HepG2 (cell line): ENCODE results near the gene EVL. TPM values are rescaled to one million over a fixed set of nuclear protein-coding genes. Genes with fewer than 3 reads are reported as not detected.

Experiments used
- ATAC-seq: fragments of 200-7000 bp; cut with Tn5 transposase; 3 replicates; pipeline ENCODE4 v1.9.1; 2020; ENCODE audit warnings: mild to moderate bottlenecking, moderate library complexity
- BruUV-seq: library from RNA; stranded (reverse); fragments of 400-500 nt; replicated peaks from 2 replicates; lab custom pipeline; 2021; lab: Mats Ljungman, UMichigan
- CTCF ChIA-PET: fragments of 300-600 bp; formaldehyde crosslinking; extraction: SDS; loops from one replicate; lab custom pipeline; 2021; ENCODE audit warnings: low total read pairs, inconsistent platforms, low intra/inter-chr PET ratio; lab: Yijun Ruan, JAX
- POLR2A ChIA-PET: fragments of 350-600 bp; sonication (Branson Sonifier 250); formaldehyde crosslinking; loops from one replicate; lab custom pipeline; 2020; ENCODE audit warnings: antibody characterized with exemption, inconsistent platforms; lab: Yijun Ruan, JAX
- DNase-seq: peaks from one replicate; pipeline ENCODE4 v3.0.0-alpha.2; 2015; ENCODE audit warnings: low spot score
- FAIRE-seq: peaks from 3 replicates; lab custom pipeline; 2011; peaks lifted over from hg19 to GRCh38; lab: Jason Lieb, UNC
- H2AFZ ChIP-seq: one replicate; pipeline ENCODE4 v1.6.1; 2011; ENCODE audit warnings: low read length, inconsistent platforms
- H3K27ac ChIP-seq: fragments of 300-600 bp; 3 replicates; pipeline ENCODE4 v1.8.0; 2011; ENCODE audit warnings: mixed run types, mild to moderate bottlenecking, mixed read lengths, low read length, inconsistent platforms; ENCODE audit not compliant: insufficient read depth; ENCODE audit errors: extremely low read length
- H3K27me3 ChIP-seq, 2 experiments: fragments of 200-600 bp in 1 of 2; 2 replicates in 1 of 2; 3 replicates in 1 of 2; pipeline versions ENCODE4 v1.6.0 to v1.8.0; 2011; ENCODE audit warnings: low read length in 2 of 2, mild to moderate bottlenecking in 2 of 2, moderate library complexity in 2 of 2, inconsistent platforms in 1 of 2; ENCODE audit not compliant: insufficient read depth in 2 of 2, control insufficient read depth in 1 of 2
- H3K36me3 ChIP-seq, 2 experiments: fragments of 200-600 bp in 1 of 2; replicated peaks in 1 of 2; 2 replicates in 1 of 2; 3 replicates in 1 of 2; pipeline versions ENCODE4 v1.5.1 to v1.8.0; 2011; ENCODE audit warnings: low read length in 2 of 2, inconsistent platforms in 1 of 2; ENCODE audit not compliant: insufficient read depth in 2 of 2, control insufficient read depth in 1 of 2
- H3K4me1 ChIP-seq: 2 replicates; pipeline ENCODE4 v1.5.1; 2012; ENCODE audit warnings: low read length, inconsistent platforms; ENCODE audit not compliant: insufficient read depth
- H3K4me2 ChIP-seq: 2 replicates; pipeline ENCODE4 v1.6.0; 2011; ENCODE audit warnings: low read depth, low read length, inconsistent platforms
- H3K4me3 ChIP-seq, 3 experiments: fragments of 200-600 bp in 1 of 3; sonication (generic), shearing (Covaris generic) in 1 of 3; replicated peaks in 1 of 3; 2 replicates each; pipeline ENCODE4 v1.5.1; 2011 to 2016; ENCODE audit warnings: low read length in 3 of 3, inconsistent platforms in 2 of 3, low read depth in 2 of 3, mild to moderate bottlenecking in 2 of 3, control low read depth in 1 of 3, mixed read lengths in 1 of 3; ENCODE audit not compliant: insufficient read depth in 1 of 3
- H3K79me2 ChIP-seq: one replicate; pipeline ENCODE4 v1.6.1; 2011; ENCODE audit warnings: low read length, inconsistent platforms; ENCODE audit not compliant: insufficient read depth
- H3K9ac ChIP-seq: 2 replicates; pipeline ENCODE4 v1.6.0; 2011; ENCODE audit warnings: mild to moderate bottlenecking, low read depth, low read length, inconsistent platforms; ENCODE audit not compliant: insufficient read depth
- H3K9me3 ChIP-seq: 2 replicates; pipeline ENCODE4 v1.5.1; 2012; ENCODE audit warnings: mild to moderate bottlenecking, low read length
- H4K20me1 ChIP-seq: 2 replicates; pipeline ENCODE4 v1.6.0; 2011; ENCODE audit warnings: inconsistent platforms, mild to moderate bottlenecking, low read length, moderate library complexity; ENCODE audit not compliant: insufficient read depth
- AGO2 ChIP-seq: fragments of 200-400 bp; formaldehyde crosslinking; optimal IDR thresholded peaks from 2 replicates; pipeline ENCODE3; 2017; ENCODE audit warnings: mild to moderate bottlenecking, low read depth, low read length, moderate library complexity
- ATF2 ChIP-seq: sonication (generic); formaldehyde crosslinking; IDR thresholded peaks from 2 replicates; pipeline ENCODE4 v1.4.0; 2020; ENCODE audit warnings: missing genetic modification reagents
- CCAR2 ChIP-seq: fragments of 200-400 bp; formaldehyde crosslinking; optimal IDR thresholded peaks from 2 replicates; pipeline ENCODE3; 2018; ENCODE audit warnings: low read depth, mild to moderate bottlenecking, low read length, moderate library complexity
- CREB1 ChIP-seq, 2 experiments: fragments of 450-650 bp in 1 of 2; IDR thresholded peaks; 2 replicates each; pipeline ENCODE4 v1.6.1; 2016 to 2017; ENCODE audit warnings: control low read depth in 1 of 2, mild to moderate bottlenecking in 1 of 2, missing compliant biosample characterization in 1 of 2, missing genetic modification characterization in 1 of 2
- HCFC1 ChIP-seq: fragments of 150-350 bp; IDR thresholded peaks from 2 replicates; pipeline ENCODE4 v1.6.1; 2014; ENCODE audit warnings: low read depth, low read length
- MEF2D ChIP-seq: sonication (generic); formaldehyde crosslinking; IDR thresholded peaks from 2 replicates; pipeline ENCODE4 v1.5.1; 2020; ENCODE audit warnings: mild to moderate bottlenecking, missing genetic modification reagents
- NFRKB ChIP-seq: fragments of 450-650 bp; IDR thresholded peaks from 2 replicates; pipeline ENCODE4 v1.6.1; 2017
- NR3C1 ChIP-seq: sonication (generic); formaldehyde crosslinking; IDR thresholded peaks from 2 replicates; pipeline ENCODE4 v1.4.0; 2020; ENCODE audit warnings: missing genetic modification reagents
- PCBP2 ChIP-seq: fragments of 200-400 bp; formaldehyde crosslinking; optimal IDR thresholded peaks from 2 replicates; pipeline ENCODE3; 2018; ENCODE audit warnings: low read length, low read depth; ENCODE audit not compliant: poor library complexity, severe bottlenecking
- RFX3 ChIP-seq: IDR thresholded peaks from 2 replicates; pipeline ENCODE4 v1.6.1; 2016; ENCODE audit warnings: missing biosample characterization, missing genetic modification reagents
- SAFB2 ChIP-seq: sonication (generic); formaldehyde crosslinking; IDR thresholded peaks from 2 replicates; pipeline ENCODE4 v1.5.1; 2020; ENCODE audit warnings: missing genetic modification reagents, low read depth, mild to moderate bottlenecking, borderline replicate concordance
- ZNF530 ChIP-seq: sonication (generic); formaldehyde crosslinking; IDR thresholded peaks from 2 replicates; pipeline ENCODE4 v1.5.0; 2020; ENCODE audit warnings: low read depth, mild to moderate bottlenecking, missing genetic modification reagents
- ZNF563 ChIP-seq: sonication (generic); formaldehyde crosslinking; IDR thresholded peaks from 2 replicates; pipeline ENCODE4 v1.8.0; 2022; ENCODE audit warnings: mild to moderate bottlenecking, moderate library complexity, missing genetic modification reagents
- ZNF589 ChIP-seq: sonication (generic); formaldehyde crosslinking; conservative IDR thresholded peaks from 2 replicates; pipeline ENCODE4 v1.8.0; 2022; ENCODE audit warnings: mild to moderate bottlenecking, moderate library complexity, missing genetic modification reagents
- ZNF883 ChIP-seq: sonication (generic); formaldehyde crosslinking; IDR thresholded peaks from 2 replicates; pipeline ENCODE4 v1.5.1; 2020; ENCODE audit warnings: mild to moderate bottlenecking, missing genetic modification reagents; ENCODE audit errors: not compliant biosample characterization
- WGBS: methylation state at CpG from one replicate; pipeline ENCODE4 v1.1.6; 2017; ENCODE audit warnings: low lambda C conversion rate; 5-methylcytosine and 5-hydroxymethylcytosine counted together
- in situ Hi-C: cut with HindIII; loops from 2 replicates; pipeline ENCODE4 v1.10.0; 2017; ENCODE audit warnings: low pct_unique_long_range_greater_than_20kb; ENCODE audit not compliant: extremely low pct_ligation_motif_present
- intact Hi-C: fragments of 100-400 bp; cut with micrococcal nuclease; formaldehyde crosslinking; loops from one replicate; pipeline ENCODE4 v1.10.0; 2022; ENCODE audit not compliant: unreplicated experiment
- polyA plus RNA-seq, 8 experiments: library from polyadenylated mRNA; depleted of rRNA in 3 of 8; stranded (reverse) in 7 of 8; unstranded in 1 of 8; fragments of >200 nt; fragmentation: Illumina TruSeq in 4 of 8; extraction: Trizol in 4 of 8; gene quantifications; 2 replicates each; pipeline versions ENCODE4 v1.2.1 to v1.2.3, GENCODE V29; 2011 to 2016; ENCODE audit warnings: low read depth in 4 of 8, missing spikeins in 1 of 8, mixed read lengths in 1 of 8; ENCODE audit not compliant: insufficient read depth in 1 of 8
- total RNA-seq, 5 experiments: library from RNA; depleted of rRNA; stranded (reverse); fragments of >200 nt; fragmentation: Illumina TruSeq; extraction: Trizol; gene quantifications; 2 replicates each; pipeline ENCODE4 v1.2.3, GENCODE V29; 2016; ENCODE audit warnings: low read depth in 1 of 5
- TF ChIP-seq, protein P1 (sequence below): sonication (generic); formaldehyde crosslinking; IDR thresholded peaks from 2 replicates; pipeline ENCODE4 v1.4.0; 2020; ENCODE audit warnings: missing genetic modification reagents

EVL gene
- total and polyA plus RNA-seq, 2 of the 13 experiments (the other 11 are each of a cell fraction or from before 2014, with no cell fraction given): 15.1 to 31.2 TPM

DNA sequence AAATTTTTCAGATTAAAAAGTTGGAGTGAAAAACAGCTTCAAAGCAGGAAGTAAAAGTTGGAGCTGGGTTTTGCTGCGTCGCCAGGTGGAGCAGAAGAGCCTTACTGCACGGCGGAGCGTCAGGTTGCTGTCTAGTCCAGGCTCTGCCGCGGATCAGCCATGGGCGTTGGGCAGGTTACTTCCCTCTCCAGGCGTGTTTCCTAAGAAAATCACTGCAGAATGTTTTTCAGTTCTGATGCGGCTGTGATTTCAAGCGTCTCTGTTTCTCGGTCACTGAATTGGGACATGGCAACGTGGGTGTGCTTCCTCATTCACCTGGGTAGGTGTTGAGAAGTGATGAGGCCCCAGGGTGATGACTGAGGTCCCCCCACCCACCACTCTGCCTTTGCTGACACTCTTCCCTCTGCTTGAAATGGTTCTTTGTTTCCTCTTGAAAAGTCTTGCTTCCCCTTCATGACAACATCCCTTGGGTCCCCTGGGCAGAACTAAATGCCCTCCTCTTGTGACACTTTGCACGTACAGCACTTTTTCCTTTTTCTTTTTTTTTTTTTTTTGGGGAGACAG lies 7.6 kb downstream of the EVL start:
- ChIA-PET POLR2A (no interaction called here), CTCF (no interaction called here)
- FAIRE-seq: no peak

More for the DNA sequence above, 7.6 kb downstream of the EVL start:
- no peaks in the 10 kb centered on the region for H4K20me1 ChIP-seq
- no peaks in the 10 kb centered on the region for H3K9me3 ChIP-seq
- no peak overlapping the region for H2AFZ ChIP-seq
- DNase-seq (no peak), ATAC-seq (no peak)
- intact Hi-C loops (no loop called here), in situ Hi-C loops (no loop called here)
- no peak overlapping the region for H3K9ac ChIP-seq
- no peak overlapping the region for H3K4me3 ChIP-seq
- no peaks in the 10 kb centered on the region for H3K79me2 ChIP-seq
- no peak overlapping the region for H3K27ac ChIP-seq
- no TSS peak for BruUV-seq
- no peak for TF ChIP-seq ATF2 (CRISPR knock-in tag)
- no peak for TF ChIP-seq NFRKB
- TF ChIP-seq ZNF883 (CRISPR knock-in tag): no peak
- no peak for TF ChIP-seq MEF2D (CRISPR knock-in tag)
- no peak for TF ChIP-seq CREB1 (IDR thresholded peaks at IDR 0.05)
- TF ChIP-seq CREB1 (CRISPR knock-in tag; IDR thresholded peaks at IDR 0.05): no peak
- no peak for TF ChIP-seq ZNF563
- TF ChIP-seq ZNF589 (CRISPR knock-in tag): no peak
- TF ChIP-seq PCBP2: no peak
- TF ChIP-seq AGO2: no peak
- no peak for TF ChIP-seq RFX3 (CRISPR knock-in tag)
- no peak for TF ChIP-seq SAFB2 (CRISPR knock-in tag)
- no peak for TF ChIP-seq HCFC1
- no peak for TF ChIP-seq ZNF530
- no peak for TF ChIP-seq NR3C1
- TF ChIP-seq, protein P1, sequence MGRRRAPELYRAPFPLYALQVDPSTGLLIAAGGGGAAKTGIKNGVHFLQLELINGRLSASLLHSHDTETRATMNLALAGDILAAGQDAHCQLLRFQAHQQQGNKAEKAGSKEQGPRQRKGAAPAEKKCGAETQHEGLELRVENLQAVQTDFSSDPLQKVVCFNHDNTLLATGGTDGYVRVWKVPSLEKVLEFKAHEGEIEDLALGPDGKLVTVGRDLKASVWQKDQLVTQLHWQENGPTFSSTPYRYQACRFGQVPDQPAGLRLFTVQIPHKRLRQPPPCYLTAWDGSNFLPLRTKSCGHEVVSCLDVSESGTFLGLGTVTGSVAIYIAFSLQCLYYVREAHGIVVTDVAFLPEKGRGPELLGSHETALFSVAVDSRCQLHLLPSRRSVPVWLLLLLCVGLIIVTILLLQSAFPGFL (CRISPR knock-in tag): no peak
- TF ChIP-seq CCAR2: no peak
- peaks cover 5% of the 10 kb centered on the region for H3K4me1 ChIP-seq
- no peaks in the 10 kb centered on the region for H3K36me3 ChIP-seq
- WGBS: 97% methylated on average over 14 of the region's 14 CpGs
- no peaks in the 10 kb centered on the region for H3K27me3 ChIP-seq
- no peak overlapping the region for H3K4me2 ChIP-seq
